GM18517 (cell line): ENCODE measurements around the gene LARP1B.
A peak's percentile ranks its signal among the peaks of the same experiment; 100 is the strongest.
"Not testable (repeated sequence)": the region's sequence is repeated elsewhere in the genome, so short reads cannot be mapped to it uniquely, and the experiment has no call there.

Source experiments
- ATAC-seq: cut with Tn5 transposase; IDR thresholded peaks from one replicate; pipeline ENCODE4 v1.9.1; 2021; ENCODE audit warnings: mild to moderate bottlenecking, moderate library complexity; ENCODE audit not compliant: unreplicated experiment

Gene LARP1B

DNA sequence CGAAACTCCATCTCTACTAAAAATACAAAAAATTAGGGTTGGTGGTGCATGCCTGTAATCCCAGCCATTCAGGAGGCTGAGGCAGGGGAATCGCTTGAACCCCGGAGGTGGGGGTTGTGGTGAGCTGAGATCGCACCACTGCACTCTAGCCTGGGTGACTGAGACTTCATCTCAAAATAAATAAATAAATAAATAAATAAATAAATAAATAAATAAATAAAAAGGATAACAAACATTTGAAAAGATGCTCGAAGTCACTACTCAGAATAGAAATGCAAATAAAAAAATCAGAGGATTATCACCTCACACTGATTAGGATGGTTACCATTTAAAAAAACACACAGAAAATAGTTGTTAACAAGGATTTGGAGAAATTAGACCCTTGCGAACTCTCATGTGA is 73.8 kb downstream of the LARP1B start:
- ATAC-seq: no peak

DNA sequence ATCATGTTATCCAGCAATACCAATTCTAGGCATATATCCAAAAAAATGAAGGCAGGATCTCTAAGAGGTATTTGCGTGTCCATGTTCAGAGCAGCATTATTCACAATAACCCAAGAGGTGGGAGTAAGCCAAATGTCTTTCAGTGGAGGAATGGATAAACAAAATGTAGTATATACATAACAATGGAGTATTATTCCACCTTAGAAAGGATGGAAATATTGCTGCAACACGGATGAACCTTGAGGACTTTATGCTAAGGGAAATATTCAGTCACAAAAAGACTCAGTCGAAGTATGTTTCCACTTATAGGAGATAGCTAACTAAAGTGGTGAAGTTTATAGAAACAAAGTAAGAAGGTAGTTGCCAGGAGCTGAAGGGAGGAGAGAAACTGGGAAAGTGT is 74.3 kb downstream of the LARP1B start:
- ATAC-seq: no peak

DNA sequence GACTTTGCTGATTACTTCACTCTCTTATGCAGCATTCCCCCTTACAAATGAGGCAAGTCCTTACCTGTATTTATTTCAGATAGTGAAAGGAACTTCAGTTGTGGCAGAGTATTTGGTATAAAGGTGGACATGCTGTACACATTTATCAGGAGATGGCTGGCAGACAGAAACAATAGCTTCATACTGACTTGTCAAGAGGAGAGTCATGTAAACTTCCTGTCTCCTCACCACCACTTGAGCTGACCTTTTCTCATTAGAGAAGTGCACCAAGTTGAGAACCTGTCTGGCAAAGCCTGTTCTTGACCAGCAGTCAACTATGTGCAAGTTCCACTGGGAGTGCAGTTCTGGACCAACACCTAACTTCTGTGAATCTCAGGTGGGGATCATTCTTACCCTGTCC is 80.8 kb downstream of the LARP1B start:
- ATAC-seq: no peak

DNA sequence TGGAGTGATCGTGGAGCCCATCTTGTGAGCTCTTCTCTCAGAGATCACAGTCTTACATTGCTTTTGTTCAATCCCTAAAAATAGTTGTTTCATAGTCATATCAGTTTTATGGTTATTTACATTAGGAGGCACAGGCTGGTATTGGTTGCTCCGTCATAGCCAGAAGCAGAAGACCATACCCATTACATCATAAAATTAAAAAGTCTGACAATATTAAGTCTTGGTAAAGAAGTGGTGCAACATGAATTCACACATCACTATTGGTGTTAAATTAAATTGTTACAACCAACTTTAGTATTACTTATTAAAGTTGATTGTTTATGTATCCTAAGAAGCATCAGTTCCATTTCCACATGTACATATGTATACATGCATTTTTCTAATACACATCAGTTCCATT is 84.6 kb downstream of the LARP1B start:
- no peak for ATAC-seq

DNA sequence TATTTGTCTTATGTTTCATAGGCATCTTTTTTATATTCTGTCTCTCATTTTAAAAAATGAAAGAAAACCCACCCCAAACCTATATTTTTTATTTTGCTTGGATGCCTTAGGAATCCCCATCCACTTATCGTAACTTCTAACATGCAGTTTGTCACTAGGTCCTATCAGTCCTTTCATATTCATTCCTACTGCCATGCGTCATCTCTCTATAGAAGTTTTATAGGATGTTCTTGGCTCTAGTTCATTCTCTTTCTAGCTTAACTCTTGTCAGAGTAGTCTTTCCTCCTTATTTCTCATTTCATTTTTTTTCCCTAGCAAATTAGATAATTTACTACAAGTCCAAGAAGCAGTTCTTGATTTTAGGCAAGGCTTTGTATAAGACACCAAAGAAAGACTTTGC is 92.7 kb downstream of the LARP1B start:
- ATAC-seq: no peak

DNA sequence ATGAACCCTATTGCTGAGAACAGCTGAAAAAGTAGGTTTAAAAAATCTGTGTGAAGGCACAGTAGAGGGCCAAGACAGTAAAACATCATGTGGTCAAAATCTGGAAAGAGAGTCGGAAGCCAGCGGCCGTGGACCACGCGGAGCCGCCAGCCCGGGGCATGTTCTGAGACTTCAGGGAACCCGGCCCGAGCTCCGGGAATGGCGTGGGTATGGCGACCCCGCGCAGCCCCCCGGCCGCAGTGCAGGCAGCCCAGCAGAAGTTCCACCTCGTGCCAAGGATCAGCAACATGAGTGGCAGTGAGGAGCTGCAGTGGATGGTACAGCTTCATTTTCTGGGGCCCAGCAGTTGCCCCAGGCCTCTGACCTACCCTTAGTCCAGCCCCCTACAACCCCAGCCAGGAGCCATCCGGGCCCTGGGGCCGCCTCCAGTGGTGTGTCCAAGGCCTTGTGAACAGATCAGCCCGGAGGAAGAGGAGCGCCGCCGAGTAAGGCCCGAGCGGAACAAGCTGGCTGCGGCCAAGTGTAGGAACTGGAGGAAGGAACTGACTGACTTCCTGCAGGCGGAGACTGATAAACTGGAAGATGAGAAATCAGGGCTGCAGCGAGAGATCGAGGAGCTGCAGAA is 94.2 kb downstream of the LARP1B start:
- ATAC-seq: no peak

DNA sequence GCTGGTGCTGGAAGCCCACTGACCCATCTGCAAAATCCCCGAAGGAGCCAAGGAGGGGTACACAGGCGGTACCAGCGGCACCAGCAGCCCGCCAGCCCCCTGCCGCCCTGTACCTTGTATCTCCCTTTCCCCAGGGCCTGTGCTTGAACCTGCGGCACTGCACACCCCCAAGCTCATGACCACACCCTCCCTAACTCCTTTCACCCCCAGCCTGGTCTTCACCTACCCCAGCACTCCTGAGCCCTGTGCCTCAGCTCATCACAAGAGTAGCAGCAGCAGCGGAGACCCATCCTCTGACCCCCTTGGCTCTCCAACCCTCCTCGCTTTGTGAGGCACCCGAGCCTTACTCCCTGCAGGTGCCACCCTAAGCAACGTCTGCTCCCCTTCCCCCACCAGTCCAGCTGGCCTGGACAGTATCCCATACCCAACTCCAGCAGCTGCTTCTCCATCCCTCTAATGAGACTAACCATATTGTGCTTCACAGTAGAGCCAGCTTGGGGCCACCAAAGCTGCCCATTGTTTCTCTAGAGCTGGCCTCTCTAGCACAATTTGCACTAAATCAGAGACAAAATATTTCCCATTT is 94.9 kb downstream of the LARP1B start:
- no peak for ATAC-seq

DNA sequence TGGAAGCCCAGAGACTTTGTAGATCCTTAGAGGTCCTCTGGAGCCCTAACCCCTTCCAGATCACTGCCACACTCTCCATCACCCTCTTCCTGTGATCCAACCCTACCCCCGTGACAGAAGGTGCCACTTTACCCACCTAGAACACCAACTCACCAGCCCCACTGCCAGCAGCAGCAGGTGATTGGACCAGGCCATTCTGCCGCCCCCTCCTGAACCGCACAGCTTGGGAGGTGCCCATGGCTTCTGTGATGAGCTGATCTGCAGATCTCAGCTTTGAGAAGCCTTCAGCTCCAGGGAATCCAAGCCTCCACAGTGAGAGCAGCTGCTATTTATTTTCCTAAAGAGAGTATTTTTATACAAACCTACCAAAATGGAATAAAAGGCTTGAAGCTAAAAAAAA is 95.4 kb downstream of the LARP1B start:
- not testable (repeated sequence) for ATAC-seq

DNA sequence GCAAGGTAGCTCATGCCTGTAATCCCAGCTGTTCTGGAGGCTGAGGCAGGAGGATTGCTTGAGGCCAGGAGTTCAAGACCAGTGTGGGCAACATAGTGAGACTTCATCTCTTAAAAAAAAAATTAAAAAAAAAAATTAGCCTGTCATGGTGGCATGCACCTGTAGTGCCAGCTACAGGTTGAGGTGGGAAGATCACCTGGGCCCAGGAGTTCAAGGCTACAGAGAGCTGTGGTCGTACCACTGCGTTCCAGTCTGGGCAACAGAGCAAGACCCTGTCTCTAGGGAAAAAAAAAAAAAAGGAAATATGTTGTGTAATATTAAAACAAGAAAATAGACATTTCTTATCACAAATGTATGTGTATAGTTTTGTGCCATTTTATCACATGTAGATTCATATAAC is 97.8 kb downstream of the LARP1B start:
- no peak for ATAC-seq

DNA sequence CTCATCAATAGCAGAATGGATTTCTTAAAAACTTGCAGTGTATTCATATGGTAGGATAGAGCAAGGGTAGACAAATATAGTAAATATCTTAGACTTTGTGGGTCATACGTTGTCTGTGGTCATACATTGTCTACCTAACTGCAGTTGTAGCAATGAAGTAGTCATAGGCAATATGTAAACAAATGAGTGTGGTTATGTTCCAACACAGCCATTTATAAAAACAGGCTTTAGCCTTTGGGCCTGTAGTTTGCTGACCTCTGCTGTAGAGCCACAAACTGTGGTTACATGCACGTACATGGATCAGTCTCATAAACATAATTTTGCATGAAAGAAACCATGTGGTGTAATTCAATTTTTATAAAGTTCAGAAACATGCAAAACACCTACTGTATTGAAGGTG is 98.9 kb downstream of the LARP1B start:
- ATAC-seq: no peak

DNA sequence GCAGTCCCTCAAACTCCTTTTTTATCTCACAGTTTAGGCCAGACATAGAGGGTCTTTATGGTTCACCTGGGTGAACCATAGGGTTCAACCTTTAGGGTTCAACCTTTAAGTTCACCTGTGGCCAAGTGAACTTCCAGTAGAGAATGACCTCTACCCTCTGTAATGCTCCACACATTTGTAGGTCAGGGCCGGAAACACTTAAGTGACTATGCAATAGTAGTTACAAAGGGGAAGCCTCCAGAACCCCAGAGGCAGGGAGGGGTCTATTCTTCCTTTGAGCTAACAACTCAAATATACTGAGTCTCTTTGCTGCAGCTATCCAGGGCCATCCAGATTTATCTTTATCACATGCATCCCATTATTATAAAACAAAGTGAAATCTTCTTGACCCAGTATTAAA is 100.0 kb downstream of the LARP1B start:
- ATAC-seq: no peak

DNA sequence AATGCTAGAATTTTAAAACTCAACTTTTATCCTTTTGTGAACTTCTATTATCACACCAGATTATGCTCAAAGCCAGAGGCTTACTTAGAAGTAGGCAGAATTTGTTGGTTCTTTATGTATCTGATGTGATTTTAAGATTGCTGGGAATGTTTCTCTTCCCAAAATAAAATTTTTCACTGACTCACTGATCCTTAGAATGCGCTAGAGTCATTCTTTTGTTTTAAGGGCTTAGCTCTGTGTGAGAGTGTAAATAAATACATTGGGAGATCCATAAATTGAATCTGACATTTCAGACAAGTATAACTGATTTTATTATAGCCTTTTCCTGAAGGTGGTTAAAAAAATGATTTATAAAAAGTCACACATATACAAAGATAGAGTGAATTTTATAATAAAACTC is 101.3 kb downstream of the LARP1B start:
- no peak for ATAC-seq

DNA sequence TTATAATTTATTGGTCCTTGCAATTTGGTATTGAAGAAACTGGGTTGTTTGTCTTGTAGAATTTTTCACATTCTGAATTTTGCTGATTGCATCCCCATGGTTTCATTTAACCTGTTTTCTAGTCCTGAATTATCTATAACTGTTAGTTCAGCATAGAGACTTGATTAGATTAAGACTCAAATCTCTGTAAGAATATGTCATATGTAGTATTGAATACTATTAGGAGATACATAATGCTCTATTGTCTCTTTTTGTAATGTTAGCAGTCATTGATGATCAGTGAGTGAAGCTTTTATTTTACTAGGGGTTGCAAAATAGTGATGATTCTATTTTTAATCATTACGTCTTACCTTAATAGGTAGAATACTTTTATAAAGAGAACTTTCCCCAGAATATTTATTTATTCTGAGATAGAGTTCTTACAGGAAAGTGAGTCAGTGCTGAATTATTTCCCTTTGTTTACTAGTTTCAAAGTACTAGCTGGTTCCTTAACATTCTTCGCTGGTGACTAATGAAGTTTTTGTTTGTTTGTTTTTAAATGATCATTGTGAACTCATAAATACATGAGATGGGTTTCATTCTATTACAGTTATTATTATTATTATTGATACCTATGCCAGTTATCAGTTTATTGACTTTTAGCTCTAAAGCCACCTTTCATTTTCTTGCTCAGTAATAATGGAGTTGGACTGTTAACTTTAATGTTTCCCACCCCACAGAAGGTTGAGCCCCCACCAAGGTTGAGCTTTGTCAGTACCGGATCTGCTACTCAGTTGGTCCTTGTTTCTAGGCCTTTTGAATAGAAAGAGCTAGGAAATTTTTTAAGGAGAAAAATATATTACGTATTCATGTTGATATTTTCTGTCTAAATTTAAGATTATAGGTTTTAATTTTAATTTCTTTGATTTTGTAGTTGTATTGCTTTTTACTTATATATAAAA is 102.3 kb downstream of the LARP1B start:
- ATAC-seq: no peak

DNA sequence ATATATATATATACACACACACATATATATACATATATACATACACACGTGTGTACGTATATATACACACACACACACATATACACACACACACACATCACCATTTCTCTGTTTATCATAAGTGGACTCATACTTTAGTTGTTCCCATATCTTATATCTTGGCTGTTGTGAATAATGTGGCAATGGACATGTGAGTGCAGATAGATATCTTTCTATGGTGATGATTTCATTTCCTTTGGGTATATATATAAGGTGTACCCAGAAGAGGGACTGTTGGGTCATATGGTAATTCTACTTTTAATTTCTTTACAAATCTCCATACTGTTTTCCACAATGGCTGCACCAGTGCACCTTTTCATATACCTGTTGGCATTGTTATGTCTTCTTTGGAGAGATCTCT is 105.9 kb downstream of the LARP1B start:
- no peak for ATAC-seq

DNA sequence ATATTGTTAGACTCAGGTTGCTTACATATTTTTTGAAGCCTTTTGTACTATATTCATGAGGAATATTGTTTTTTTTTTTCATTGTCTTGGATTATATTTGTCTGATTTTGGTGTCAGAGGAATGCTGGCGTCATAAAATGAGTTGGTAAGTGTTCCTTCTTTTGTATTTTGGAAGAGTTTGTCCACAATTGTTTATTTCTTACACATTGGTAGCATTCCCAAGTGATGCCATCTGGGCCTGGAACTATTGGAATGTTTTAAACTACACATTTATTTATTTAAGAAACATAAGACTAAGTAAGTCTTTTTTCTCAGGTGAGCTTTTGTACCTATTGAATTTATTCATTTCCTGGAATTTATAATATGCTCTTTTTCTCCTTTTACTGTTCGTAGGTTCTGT is 107.6 kb downstream of the LARP1B start:
- ATAC-seq: no peak

DNA sequence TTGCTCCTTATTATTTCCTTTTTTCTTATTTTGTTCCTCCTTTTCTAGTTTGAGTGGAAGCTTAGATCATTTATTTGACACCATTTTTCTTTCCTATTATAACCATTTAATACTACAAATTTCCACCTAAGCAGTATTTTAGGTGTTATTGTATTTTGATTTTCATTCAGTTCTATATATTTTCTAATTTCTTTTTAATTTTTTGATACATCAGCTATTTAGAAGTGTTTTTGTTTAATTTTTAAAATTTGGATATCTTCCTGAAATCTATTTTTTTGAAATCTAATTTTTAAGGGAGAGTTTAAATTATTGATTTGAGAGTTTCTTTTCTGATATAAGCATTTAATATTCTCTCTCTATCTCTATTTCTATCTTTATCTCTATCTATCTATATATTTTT is 108.1 kb downstream of the LARP1B start:
- no peak for ATAC-seq

DNA sequence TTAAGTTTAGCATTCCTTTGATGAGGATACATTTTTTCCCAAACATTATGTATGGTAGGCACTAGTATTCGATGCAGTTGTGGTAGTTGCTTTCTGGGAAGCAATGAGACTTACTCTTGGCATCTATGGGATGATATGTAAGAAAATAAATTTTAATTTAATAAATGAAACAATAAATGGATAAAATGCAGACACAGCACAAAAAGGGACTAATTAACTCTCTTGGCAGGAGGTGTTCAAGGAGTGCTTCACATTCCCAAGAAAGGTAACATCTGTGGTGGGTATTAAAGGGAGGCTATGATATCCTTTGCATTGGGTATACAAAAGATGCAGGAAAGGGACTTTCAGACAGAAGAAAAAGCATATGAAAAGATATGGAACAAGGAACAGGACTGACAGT is 115.5 kb downstream of the LARP1B start:
- ATAC-seq: no peak

DNA sequence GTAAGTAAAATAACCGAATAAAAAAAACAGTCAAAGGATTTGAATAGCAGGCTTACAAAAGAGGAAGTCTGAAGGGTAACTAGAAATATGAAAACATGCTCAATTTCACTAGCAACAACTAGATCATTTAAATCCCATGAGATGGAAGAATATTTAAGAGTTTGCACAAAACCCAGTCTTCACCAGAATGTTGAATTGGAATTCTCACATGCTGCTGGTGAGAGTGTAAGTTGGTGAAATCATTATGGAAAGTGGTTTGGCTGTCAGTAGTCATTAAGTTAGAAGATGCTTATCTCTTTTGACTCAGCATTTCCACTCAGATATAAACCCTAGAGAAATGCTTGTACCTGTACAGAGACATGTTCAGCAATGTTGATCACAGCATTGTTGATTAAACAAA is 116.4 kb downstream of the LARP1B start:
- no peak for ATAC-seq

DNA sequence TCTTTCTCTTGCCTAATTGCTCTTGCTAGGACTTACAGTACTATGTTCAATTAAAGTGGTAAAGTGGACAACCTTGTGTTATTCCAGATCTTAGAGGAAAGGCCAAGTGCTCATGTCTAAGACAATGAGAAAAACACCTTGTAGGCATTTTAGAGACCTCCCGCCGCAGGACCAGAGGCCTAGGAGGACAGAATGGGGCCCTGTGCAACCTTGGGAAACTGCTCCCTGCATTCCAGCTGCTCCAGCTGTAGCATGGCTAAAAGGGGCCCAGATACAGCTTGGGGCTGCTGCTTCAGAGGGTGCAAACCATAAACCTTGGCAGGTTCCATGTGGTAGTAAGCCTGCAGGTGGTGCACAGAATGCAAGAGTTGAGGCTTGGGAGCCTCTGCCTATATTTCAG is 125.5 kb downstream of the LARP1B start:
- no peak for ATAC-seq

DNA sequence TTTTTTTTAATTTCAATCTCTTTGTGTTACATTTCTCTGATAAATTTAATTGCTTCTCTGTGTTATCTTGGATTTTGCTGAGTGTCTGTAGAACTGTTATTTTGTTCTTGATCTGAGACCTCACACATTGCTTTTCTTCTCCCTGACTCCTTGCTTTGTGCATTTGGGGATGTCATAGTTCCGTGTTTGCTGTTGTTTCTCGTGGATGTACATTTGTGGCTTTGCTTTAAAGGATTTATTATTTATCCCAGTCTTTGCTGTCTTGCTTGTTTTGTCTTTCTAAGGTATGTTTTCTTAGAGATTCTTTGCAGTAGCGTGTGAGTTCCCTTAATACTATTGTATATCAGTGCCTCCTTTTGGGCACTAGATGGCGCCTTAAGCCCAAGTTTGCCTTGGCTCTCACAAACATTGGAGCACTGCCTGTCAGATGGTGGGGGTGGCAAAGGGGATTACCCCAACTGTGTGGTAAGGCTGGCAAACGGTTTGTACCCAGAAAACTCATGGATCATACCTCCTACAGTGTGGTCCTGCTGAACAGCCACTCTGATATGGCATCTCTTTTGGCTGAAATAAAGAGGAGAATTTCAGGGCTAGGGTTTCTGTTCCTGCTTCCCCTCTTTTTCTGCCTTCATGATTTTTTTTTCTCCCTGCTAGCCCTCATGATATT is 130.1 kb downstream of the LARP1B start:
- ATAC-seq: peak; percentile 98
